K562 (cell line): ENCODE data around the gene MAML1.

Experiments
- ATF4 ChIP-seq: fragments of 450-650 bp; formaldehyde crosslinking; IDR thresholded peaks from 2 replicates; pipeline ENCODE4 v1.4.0; 2022; ENCODE audit warnings: mild to moderate bottlenecking, moderate library complexity
- CREM ChIP-seq: IDR thresholded peaks from 2 replicates; pipeline ENCODE4 v1.6.1; 2014; ENCODE audit warnings: antibody characterized with exemption, low read depth
- IRF2 ChIP-seq: sonication (generic); formaldehyde crosslinking; IDR thresholded peaks from 2 replicates; pipeline ENCODE4 v1.8.1; 2022; ENCODE audit warnings: mild to moderate bottlenecking, missing genetic modification reagents
- SIX5 ChIP-seq, 2 experiments: IDR thresholded peaks; 2 replicates each; pipeline ENCODE4 v1.6.1; 2011; ENCODE audit warnings: low read length in 2 of 2, borderline replicate concordance in 1 of 2, low read depth in 1 of 2, mild to moderate bottlenecking in 1 of 2, moderate library complexity in 1 of 2; ENCODE audit not compliant: insufficient read depth in 1 of 2
- SREBF2 ChIP-seq: sonication (generic); formaldehyde crosslinking; IDR thresholded peaks from 2 replicates; pipeline ENCODE4 v1.4.0; 2020; ENCODE audit warnings: mild to moderate bottlenecking, missing genetic modification reagents
- ZNF3 ChIP-seq: fragments of 250-450 bp; sonication (Bioruptor Pico); IDR thresholded peaks from 2 replicates; pipeline ENCODE4 v1.5.0; 2021; ENCODE audit warnings: mild to moderate bottlenecking, moderate library complexity

GRCh38 chr5:179798771-179799643, 66.4 kb downstream of the MAML1 start:
- no peak for TF ChIP-seq IRF2
- TF ChIP-seq SREBF2 (CRISPR knock-in tag) = no peak
- no peak for TF ChIP-seq ZNF3 (CRISPR knock-in tag)
- TF ChIP-seq CREM = no peak
- no peak for TF ChIP-seq SIX5 (IDR thresholded peaks at IDR 0.05; ENCODE audit: borderline replicate concordance in 1 of 2, insufficient read depth in 1 of 2, low read depth in 1 of 2, low read length in 2 of 2)
- TF ChIP-seq ATF4 (CRISPR knock-in tag) = no peak
